HG02885 (cell line): ENCODE data around the gene UBALD2.
"Not testable (repeated sequence)": the region's sequence is repeated elsewhere in the genome, so short reads cannot be mapped to it uniquely, and the experiment has no call there.

Experiments
- ATAC-seq: cut with Tn5 transposase; IDR thresholded peaks from one replicate; pipeline ENCODE4 v1.9.1; 2021; ENCODE audit warnings: mild to moderate bottlenecking; ENCODE audit not compliant: unreplicated experiment, poor library complexity

UBALD2 gene

GRCh38 chr17:76243826-76244679 lies 21.1 kb upstream of the UBALD2 start:
- ATAC-seq: no peak

- ATAC-seq: not testable (repeated sequence)
Measured at GRCh38 chr17:76244721-76245120, 20.4 kb upstream of the UBALD2 start.

- peak; percentile 96 for ATAC-seq
Measured at GRCh38 chr17:76246080-76247066, 18.8 kb upstream of the UBALD2 start.

- ATAC-seq: no peak
Measured at GRCh38 chr17:76247304-76247703, 17.8 kb upstream of the UBALD2 start.

GRCh38 chr17:76248013-76248782 lies 16.9 kb upstream of the UBALD2 start:
- ATAC-seq: no peak

GRCh38 chr17:76250141-76250540 lies 15.0 kb upstream of the UBALD2 start:
- ATAC-seq: no peak

GRCh38 chr17:76251478-76252039 lies 13.6 kb upstream of the UBALD2 start:
- no peak for ATAC-seq

- no peak for ATAC-seq
Measured at GRCh38 chr17:76252040-76252954, 12.9 kb upstream of the UBALD2 start.

GRCh38 chr17:76252967-76253766 lies 12.0 kb upstream of the UBALD2 start:
- not testable (repeated sequence) for ATAC-seq

- ATAC-seq: no peak
Measured at GRCh38 chr17:76253841-76254240, 11.3 kb upstream of the UBALD2 start.

GRCh38 chr17:76254275-76254674 lies 10.9 kb upstream of the UBALD2 start:
- ATAC-seq: no peak

GRCh38 chr17:76255801-76256429 lies 9.2 kb upstream of the UBALD2 start:
- no peak for ATAC-seq

- ATAC-seq: not testable (repeated sequence)
Measured at GRCh38 chr17:76256430-76257050, 8.6 kb upstream of the UBALD2 start.

GRCh38 chr17:76260220-76260619 lies 4.9 kb upstream of the UBALD2 start:
- ATAC-seq: no peak

GRCh38 chr17:76260669-76261068 lies 4.5 kb upstream of the UBALD2 start:
- no peak for ATAC-seq

- ATAC-seq: no peak
Measured at GRCh38 chr17:76261421-76262215, 3.5 kb upstream of the UBALD2 start.
